ENCODE data around the gene IGSF23.
"Not testable (repeated sequence)": the region's sequence is repeated elsewhere in the genome, so short reads cannot be mapped to it uniquely, and the experiment has no call there.

IGSF23 gene

DNA sequence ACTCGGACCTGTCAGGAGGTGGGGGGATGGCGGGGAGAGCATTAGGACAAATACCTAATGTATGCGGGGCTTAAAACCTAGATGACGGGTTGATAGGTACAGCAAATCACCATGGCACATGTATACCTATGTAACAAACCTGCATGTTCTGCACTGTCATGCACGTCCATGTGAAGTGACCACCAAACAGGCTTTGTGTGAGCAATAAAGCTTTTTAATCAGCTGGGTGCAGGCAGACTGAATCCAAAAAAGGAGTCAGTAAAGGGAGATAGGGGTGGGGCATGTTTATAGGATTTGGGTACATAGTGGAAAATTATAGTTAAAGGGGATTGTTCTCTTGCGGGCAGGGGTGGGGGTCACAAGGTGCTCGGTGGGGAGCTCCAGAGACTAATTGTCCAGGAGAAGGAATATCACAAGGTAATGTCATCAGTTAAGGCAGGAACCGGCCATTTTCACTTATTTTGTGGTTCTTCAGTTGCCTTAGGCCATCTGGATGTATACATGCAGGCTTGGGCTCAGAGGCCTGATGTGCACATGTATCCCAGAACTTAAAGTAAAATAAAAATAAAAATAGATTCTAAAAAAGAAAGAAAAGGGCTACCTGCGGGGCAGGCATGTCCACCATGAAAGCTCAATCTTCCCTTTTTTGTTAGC, 21.9 kb upstream of the IGSF23 start:
- H3K36me3 ChIP-seq (ENCODE audit: control insufficient read depth, insufficient read depth, low read length); H3K9me3 ChIP-seq (ENCODE audit: control insufficient read depth, insufficient read depth, low read length); H3K9ac ChIP-seq (ENCODE audit: low read depth, low read length); H3K4me3 ChIP-seq (ENCODE audit: low read depth, low read length); H3K27me3 ChIP-seq (ENCODE audit: control insufficient read depth, insufficient read depth, low read length): not testable (repeated sequence)
- peaks cover 18% of the 10 kb centered on the region for H3K4me1 ChIP-seq (ENCODE audit: control insufficient read depth, insufficient read depth, low read length)

- Histone ChIP-seq H3K36me3 (ENCODE audit: control insufficient read depth, insufficient read depth, low read length) (no peaks in the 10 kb centered on the region), H3K27me3 (ENCODE audit: control insufficient read depth, insufficient read depth, low read length) (no peaks in the 10 kb centered on the region), H3K9ac (ENCODE audit: low read depth, low read length) (no peak overlapping the region), H3K9me3 (ENCODE audit: control insufficient read depth, insufficient read depth, low read length) (no peaks in the 10 kb centered on the region), H3K4me3 (ENCODE audit: low read depth, low read length) (no peak overlapping the region), H3K4me1 (ENCODE audit: control insufficient read depth, insufficient read depth, low read length) (peaks cover 18% of the 10 kb centered on the region)
Observed at GRCh38 chr19:44592451-44592890, 20.9 kb upstream of the IGSF23 start.

- Histone ChIP-seq H3K9ac (ENCODE audit: low read depth, low read length) (no peak overlapping the region), H3K27me3 (ENCODE audit: control insufficient read depth, insufficient read depth, low read length) (no peaks in the 10 kb centered on the region), H3K9me3 (ENCODE audit: control insufficient read depth, insufficient read depth, low read length) (no peaks in the 10 kb centered on the region), H3K4me1 (ENCODE audit: control insufficient read depth, insufficient read depth, low read length) (peaks cover 18% of the 10 kb centered on the region), H3K4me3 (ENCODE audit: low read depth, low read length) (no peak overlapping the region), H3K36me3 (ENCODE audit: control insufficient read depth, insufficient read depth, low read length) (no peaks in the 10 kb centered on the region)
Observed at GRCh38 chr19:44593294-44593693, 20.1 kb upstream of the IGSF23 start.

- H3K4me1 ChIP-seq (ENCODE audit: control insufficient read depth, insufficient read depth, low read length), result peaks cover 18% of the 10 kb centered on the region
- not testable (repeated sequence) for H3K4me3 ChIP-seq (ENCODE audit: low read depth, low read length); H3K9ac ChIP-seq (ENCODE audit: low read depth, low read length); H3K9me3 ChIP-seq (ENCODE audit: control insufficient read depth, insufficient read depth, low read length); H3K36me3 ChIP-seq (ENCODE audit: control insufficient read depth, insufficient read depth, low read length); H3K27me3 ChIP-seq (ENCODE audit: control insufficient read depth, insufficient read depth, low read length)
Observed at GRCh38 chr19:44593866-44594266, 19.5 kb upstream of the IGSF23 start.

- Histone ChIP-seq H3K36me3 (ENCODE audit: control insufficient read depth, insufficient read depth, low read length) (no peaks in the 10 kb centered on the region), H3K9me3 (ENCODE audit: control insufficient read depth, insufficient read depth, low read length) (no peaks in the 10 kb centered on the region), H3K27me3 (ENCODE audit: control insufficient read depth, insufficient read depth, low read length) (no peaks in the 10 kb centered on the region), H3K4me1 (ENCODE audit: control insufficient read depth, insufficient read depth, low read length) (peaks cover 18% of the 10 kb centered on the region), H3K4me3 (ENCODE audit: low read depth, low read length) (no peak overlapping the region), H3K9ac (ENCODE audit: low read depth, low read length) (no peak overlapping the region)
Observed at GRCh38 chr19:44596428-44597130, 16.8 kb upstream of the IGSF23 start.

DNA sequence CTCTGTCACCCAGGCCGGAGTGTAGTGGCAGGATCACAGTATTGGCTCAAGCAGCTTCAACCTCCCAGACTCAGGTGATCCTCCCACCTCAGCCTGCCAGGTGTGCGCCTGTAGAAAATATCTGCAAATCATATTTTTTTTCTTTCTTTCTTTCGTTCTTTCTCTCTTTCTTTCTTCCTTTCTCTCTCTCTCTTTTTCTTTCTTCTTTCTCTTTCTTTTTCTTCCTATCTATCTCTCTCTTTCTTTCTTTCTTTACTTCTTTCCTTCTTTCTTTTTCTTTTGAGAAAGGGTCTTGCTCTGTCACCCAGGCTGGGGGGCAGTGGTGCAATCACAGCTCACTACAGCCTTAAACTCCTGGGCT, 16.3 kb upstream of the IGSF23 start:
- no peaks in the 10 kb centered on the region for H3K9me3 ChIP-seq (ENCODE audit: control insufficient read depth, insufficient read depth, low read length)
- H3K4me1 ChIP-seq (ENCODE audit: control insufficient read depth, insufficient read depth, low read length), result peaks cover 18% of the 10 kb centered on the region
- no peak overlapping the region for H3K9ac ChIP-seq (ENCODE audit: low read depth, low read length)
- H3K4me3 ChIP-seq (ENCODE audit: low read depth, low read length), result no peak overlapping the region
- H3K27me3 ChIP-seq (ENCODE audit: control insufficient read depth, insufficient read depth, low read length), result no peaks in the 10 kb centered on the region
- no peaks in the 10 kb centered on the region for H3K36me3 ChIP-seq (ENCODE audit: control insufficient read depth, insufficient read depth, low read length)

GRCh38 chr19:44598355-44598754, 15.0 kb upstream of the IGSF23 start:
- no peaks in the 10 kb centered on the region for H3K9me3 ChIP-seq (ENCODE audit: control insufficient read depth, insufficient read depth, low read length)
- no peak overlapping the region for H3K4me3 ChIP-seq (ENCODE audit: low read depth, low read length)
- no peaks in the 10 kb centered on the region for H3K36me3 ChIP-seq (ENCODE audit: control insufficient read depth, insufficient read depth, low read length)
- no peaks in the 10 kb centered on the region for H3K27me3 ChIP-seq (ENCODE audit: control insufficient read depth, insufficient read depth, low read length)
- no peak overlapping the region for H3K9ac ChIP-seq (ENCODE audit: low read depth, low read length)
- H3K4me1 ChIP-seq (ENCODE audit: control insufficient read depth, insufficient read depth, low read length), result peaks cover 15% of the 10 kb centered on the region

GRCh38 chr19:44598880-44599279, 14.5 kb upstream of the IGSF23 start:
- Histone ChIP-seq H3K4me1 (ENCODE audit: control insufficient read depth, insufficient read depth, low read length) (peaks cover 14% of the 10 kb centered on the region), H3K9ac (ENCODE audit: low read depth, low read length) (no peak overlapping the region), H3K36me3 (ENCODE audit: control insufficient read depth, insufficient read depth, low read length) (no peaks in the 10 kb centered on the region), H3K27me3 (ENCODE audit: control insufficient read depth, insufficient read depth, low read length) (no peaks in the 10 kb centered on the region), H3K9me3 (ENCODE audit: control insufficient read depth, insufficient read depth, low read length) (no peaks in the 10 kb centered on the region), H3K4me3 (ENCODE audit: low read depth, low read length) (no peak overlapping the region)

DNA sequence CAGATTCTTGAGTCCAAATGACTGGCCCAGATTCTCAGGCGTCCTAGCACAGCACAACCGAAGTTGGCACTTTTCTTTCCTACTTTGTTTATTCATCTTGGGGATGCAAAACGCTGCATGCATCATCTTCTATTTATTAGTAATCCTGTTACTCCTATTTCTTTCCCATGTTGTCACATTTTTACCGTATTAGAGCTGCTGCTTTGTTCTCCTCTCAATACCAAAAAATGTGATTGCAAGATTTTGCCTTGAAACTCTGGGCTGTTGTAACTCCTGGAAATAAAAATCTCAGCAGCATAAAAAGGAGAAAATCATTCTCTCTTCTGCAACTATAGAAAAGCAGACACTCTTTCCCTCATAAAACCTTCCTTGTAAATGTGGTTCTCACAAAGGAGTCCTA, 12.9 kb upstream of the IGSF23 start:
- Histone ChIP-seq H3K4me3 (ENCODE audit: low read depth, low read length) (no peak overlapping the region), H3K4me1 (ENCODE audit: control insufficient read depth, insufficient read depth, low read length) (peaks cover 17% of the 10 kb centered on the region), H3K9me3 (ENCODE audit: control insufficient read depth, insufficient read depth, low read length) (no peaks in the 10 kb centered on the region), H3K9ac (ENCODE audit: low read depth, low read length) (no peak overlapping the region), H3K27me3 (ENCODE audit: control insufficient read depth, insufficient read depth, low read length) (no peaks in the 10 kb centered on the region), H3K36me3 (ENCODE audit: control insufficient read depth, insufficient read depth, low read length) (no peaks in the 10 kb centered on the region)

GRCh38 chr19:44602081-44602480, 11.3 kb upstream of the IGSF23 start:
- Histone ChIP-seq H3K27me3 (ENCODE audit: control insufficient read depth, insufficient read depth, low read length) (no peaks in the 10 kb centered on the region), H3K9ac (ENCODE audit: low read depth, low read length) (no peak overlapping the region), H3K4me3 (ENCODE audit: low read depth, low read length) (no peak overlapping the region), H3K4me1 (ENCODE audit: control insufficient read depth, insufficient read depth, low read length) (peaks cover 17% of the 10 kb centered on the region), H3K9me3 (ENCODE audit: control insufficient read depth, insufficient read depth, low read length) (no peaks in the 10 kb centered on the region), H3K36me3 (ENCODE audit: control insufficient read depth, insufficient read depth, low read length) (no peaks in the 10 kb centered on the region)

DNA sequence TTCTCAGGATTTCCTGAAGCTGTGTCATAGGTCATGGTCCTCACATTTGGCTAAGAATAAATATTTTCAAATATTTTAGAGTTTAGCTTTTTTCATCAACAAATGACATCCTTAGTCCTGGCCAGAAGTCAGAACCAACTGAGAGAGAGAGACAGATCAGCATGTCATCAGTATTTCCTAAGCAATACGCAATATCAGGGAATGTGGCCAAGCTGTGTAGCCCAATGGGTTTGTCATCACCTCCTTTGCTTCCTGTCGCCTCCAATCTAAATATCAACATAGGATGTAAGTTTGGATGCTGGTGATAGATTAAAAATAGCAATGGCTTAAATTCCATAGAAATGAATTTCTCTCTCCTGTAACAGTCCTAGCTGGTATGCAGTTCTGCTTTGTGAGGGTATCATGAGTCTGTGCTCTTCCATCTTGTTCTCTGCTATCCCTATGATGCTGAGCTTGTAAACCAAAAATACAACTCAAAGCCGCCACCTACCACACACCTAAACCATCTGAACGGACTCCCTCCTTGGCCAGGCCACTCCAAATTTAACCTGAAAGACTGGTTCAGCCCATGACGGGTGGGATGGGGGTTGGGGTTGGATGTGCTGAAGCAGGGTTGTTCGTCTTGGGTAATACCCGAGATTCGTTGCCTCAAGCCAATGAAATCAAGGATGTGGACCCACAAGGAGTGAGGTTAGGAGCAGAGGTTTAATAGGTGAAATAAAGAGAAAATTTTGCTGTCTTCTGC, 10.0 kb upstream of the IGSF23 start:
- H3K27me3 ChIP-seq (ENCODE audit: control insufficient read depth, insufficient read depth, low read length), result no peaks in the 10 kb centered on the region
- H3K36me3 ChIP-seq (ENCODE audit: control insufficient read depth, insufficient read depth, low read length), result no peaks in the 10 kb centered on the region
- no peaks in the 10 kb centered on the region for H3K9me3 ChIP-seq (ENCODE audit: control insufficient read depth, insufficient read depth, low read length)
- H3K4me3 ChIP-seq (ENCODE audit: low read depth, low read length), result no peak overlapping the region
- H3K9ac ChIP-seq (ENCODE audit: low read depth, low read length), result no peak overlapping the region
- H3K4me1 ChIP-seq (ENCODE audit: control insufficient read depth, insufficient read depth, low read length), result peaks cover 22% of the 10 kb centered on the region

DNA sequence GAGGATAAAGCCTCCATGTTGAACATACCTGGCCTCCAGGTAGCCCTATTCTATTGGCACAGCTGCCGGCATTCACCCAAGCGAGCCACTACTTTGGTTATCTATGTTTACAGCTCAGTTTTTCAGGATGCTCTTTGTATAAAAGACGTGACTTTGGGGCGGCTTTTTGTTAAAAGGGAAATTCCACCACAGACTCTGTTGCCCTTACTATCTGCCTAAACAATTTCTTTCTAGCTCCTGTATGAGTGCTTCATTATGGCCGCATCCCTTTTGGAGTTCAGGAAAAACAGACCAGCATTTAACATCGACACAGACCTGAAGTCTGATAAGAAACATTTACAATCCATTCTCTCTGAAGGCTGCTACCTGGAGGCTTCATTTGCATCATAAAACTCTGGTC, 9.1 kb upstream of the IGSF23 start:
- H3K9me3 ChIP-seq (ENCODE audit: control insufficient read depth, insufficient read depth, low read length), result no peaks in the 10 kb centered on the region
- no peak overlapping the region for H3K4me3 ChIP-seq (ENCODE audit: low read depth, low read length)
- H3K27me3 ChIP-seq (ENCODE audit: control insufficient read depth, insufficient read depth, low read length), result no peaks in the 10 kb centered on the region
- H3K36me3 ChIP-seq (ENCODE audit: control insufficient read depth, insufficient read depth, low read length), result no peaks in the 10 kb centered on the region
- no peak overlapping the region for H3K9ac ChIP-seq (ENCODE audit: low read depth, low read length)
- peaks cover 22% of the 10 kb centered on the region for H3K4me1 ChIP-seq (ENCODE audit: control insufficient read depth, insufficient read depth, low read length)
